ENCODE data around the gene ST3GAL4. TPM values are rescaled to one million over a fixed set of nuclear protein-coding genes. Genes with fewer than 3 reads are reported as not detected.

ST3GAL4 gene
- total RNA-seq, 1 experiment from 2014 or later: 17.3 TPM

GRCh38 chr11:126432065-126432461, 76.6 kb downstream of the ST3GAL4 start (continued):
- TF ChIP-seq ZBTB43 (CRISPR knock-in tag; IDR thresholded peaks at IDR 0.05) (no peak), ZSCAN18 (CRISPR knock-in tag; IDR thresholded peaks at IDR 0.05) (no peak), MLX (CRISPR knock-in tag; IDR thresholded peaks at IDR 0.05) (no peak), E2F4 (CRISPR knock-in tag; IDR thresholded peaks at IDR 0.05; ENCODE audit: borderline replicate concordance, low read depth) (no peak), KAT7 (CRISPR knock-in tag; IDR thresholded peaks at IDR 0.05; ENCODE audit: borderline replicate concordance) (no peak), NR1H2 (CRISPR knock-in tag; IDR thresholded peaks at IDR 0.05) (no peak), ZNF396 (CRISPR knock-in tag; IDR thresholded peaks at IDR 0.05; ENCODE audit: borderline replicate concordance) (no peak), ATF2 (CRISPR knock-in tag; IDR thresholded peaks at IDR 0.05; ENCODE audit: borderline replicate concordance, low read depth) (no peak), CTCF (IDR thresholded peaks at IDR 0.05) (no peak), ZNF219 (CRISPR knock-in tag; IDR thresholded peaks at IDR 0.05; ENCODE audit: borderline replicate concordance) (no peak)

- no peaks in the 10 kb centered on the region for H3K9me3 Mint-ChIP-seq
- POLR2A ChIA-PET: no interaction called here
- H3K27me3 Mint-ChIP-seq (ENCODE audit: low read depth): no peaks in the 10 kb centered on the region
- no peaks in the 10 kb centered on the region for H3K36me3 Mint-ChIP-seq
- H3K4me3 Mint-ChIP-seq: no peak overlapping the region
- no peak overlapping the region for H3K27ac Mint-ChIP-seq
- peaks cover 18% of the 10 kb centered on the region for H3K4me1 Mint-ChIP-seq
- no peak for DNase-seq (ENCODE audit: low spot score)
- CTCF ChIA-PET: interaction anchor here (1.4 to 2.3 kb wide), 4 partner anchors 8 to 122 kb away, joined by 5 to 12 read pairs (median 6); no protein-coding TSS in a partner anchor
- TF ChIP-seq FOXK1 (CRISPR knock-in tag; IDR thresholded peaks at IDR 0.05): no peak
- TF ChIP-seq ZNF121 (CRISPR knock-in tag; IDR thresholded peaks at IDR 0.05): no peak
- TF ChIP-seq ZNF232 (CRISPR knock-in tag; IDR thresholded peaks at IDR 0.05): no peak
- no peak for TF ChIP-seq SMAD4 (CRISPR knock-in tag; IDR thresholded peaks at IDR 0.05)
- TF ChIP-seq FOXP1 (CRISPR knock-in tag; IDR thresholded peaks at IDR 0.05; ENCODE audit: borderline replicate concordance): no peak
- no peak for TF ChIP-seq USF1 (CRISPR knock-in tag; IDR thresholded peaks at IDR 0.05)
- no peak for TF ChIP-seq ATF1 (CRISPR knock-in tag; IDR thresholded peaks at IDR 0.05)
- TF ChIP-seq CTCF (IDR thresholded peaks at IDR 0.05): no peak
- no peak for TF ChIP-seq ZNF423 (CRISPR knock-in tag; IDR thresholded peaks at IDR 0.05)
- no peak for TF ChIP-seq ZMAT4 (CRISPR knock-in tag; IDR thresholded peaks at IDR 0.05)
- ATAC-seq: no peak
Observed at GRCh38 chr11:126432525-126432924, 77.0 kb downstream of the ST3GAL4 start.
